Omental fat pad (tissue), 4 donors: ENCODE results near the gene ISOC2. TPM values are rescaled to one million over a fixed set of nuclear protein-coding genes. Genes with fewer than 3 reads are reported as not detected.

ENCODE experiments used
- ATAC-seq: fragments of 150-250 bp; one replicate; pipeline ENCODE4 v1.9.1; 2016; ENCODE audit warnings: mild to moderate bottlenecking, moderate library complexity; ENCODE audit not compliant: low FRiP score
- DNase-seq: peaks from one replicate; pipeline ENCODE4 v3.0.0-alpha.2; 2019; ENCODE audit warnings: low spot score
- total RNA-seq, 4 donors: library from RNA; depleted of rRNA; stranded (reverse); fragments of >200 nt; gene quantifications; one replicate each; pipeline ENCODE4 v1.1.0, GENCODE V29; 2016
- TF ChIP-seq, protein P1 (sequence below), 3 donors: fragments of 450-650 bp; IDR thresholded peaks; one replicate each; pipeline ENCODE4 v1.5.1; 2016 to 2017; ENCODE audit warnings: antibody characterized with exemption in 3 of 3, mild to moderate bottlenecking in 3 of 3, moderate library complexity in 2 of 3

The ISOC2 gene
- total RNA-seq, 4 donors from 2014 or later, result 52.5 to 96.8 (median 62.5) TPM

DNA sequence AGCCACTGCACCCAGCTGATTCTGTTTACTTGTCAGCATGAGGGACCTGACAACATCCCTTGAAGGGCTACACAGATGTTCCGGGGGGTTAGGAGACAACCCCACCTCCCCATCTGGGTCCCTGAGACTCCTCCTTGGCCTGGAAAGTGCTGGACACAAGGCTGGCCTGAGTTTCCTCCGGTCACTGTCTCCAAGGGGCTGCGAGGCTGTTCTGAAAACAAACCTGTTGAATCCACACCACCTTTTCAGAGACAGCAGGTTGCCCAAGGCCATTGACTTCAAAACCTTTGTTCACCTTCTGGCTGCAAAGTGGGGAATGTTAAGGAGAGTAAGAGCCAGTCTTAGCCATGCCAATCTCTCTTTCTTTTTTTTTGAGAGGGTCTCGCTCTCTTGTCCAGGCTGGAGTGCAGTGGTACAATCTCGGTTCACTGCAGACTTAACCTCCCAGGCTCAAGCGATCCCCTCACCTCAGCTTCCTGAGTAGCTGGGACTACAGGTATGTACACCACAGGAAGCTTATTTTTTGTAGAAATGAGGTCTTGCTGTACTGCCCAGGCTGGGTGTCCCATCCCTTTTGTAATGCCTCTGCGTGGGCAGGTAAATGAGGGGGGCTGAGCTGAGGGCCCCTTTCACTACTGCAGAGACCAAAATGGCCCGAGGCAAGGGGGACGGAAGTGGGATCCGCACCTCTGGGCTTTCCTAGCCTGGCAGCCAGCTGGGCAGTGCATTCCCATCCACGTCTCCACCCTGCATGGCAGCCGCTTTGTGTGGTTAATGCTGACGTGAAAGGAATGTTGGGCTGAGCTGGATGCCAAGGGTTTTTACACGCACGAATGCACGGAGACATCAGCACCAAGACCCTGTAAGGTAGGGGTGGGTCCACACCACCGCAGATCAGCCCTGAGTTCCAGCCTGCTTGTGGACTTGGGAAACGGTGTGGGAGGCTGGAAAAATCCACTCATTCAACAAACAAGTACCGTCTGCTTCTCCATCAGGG is 13.1 kb upstream of the ISOC2 start:
- no peak for ATAC-seq
- no peak for DNase-seq
- TF ChIP-seq, protein P1, sequence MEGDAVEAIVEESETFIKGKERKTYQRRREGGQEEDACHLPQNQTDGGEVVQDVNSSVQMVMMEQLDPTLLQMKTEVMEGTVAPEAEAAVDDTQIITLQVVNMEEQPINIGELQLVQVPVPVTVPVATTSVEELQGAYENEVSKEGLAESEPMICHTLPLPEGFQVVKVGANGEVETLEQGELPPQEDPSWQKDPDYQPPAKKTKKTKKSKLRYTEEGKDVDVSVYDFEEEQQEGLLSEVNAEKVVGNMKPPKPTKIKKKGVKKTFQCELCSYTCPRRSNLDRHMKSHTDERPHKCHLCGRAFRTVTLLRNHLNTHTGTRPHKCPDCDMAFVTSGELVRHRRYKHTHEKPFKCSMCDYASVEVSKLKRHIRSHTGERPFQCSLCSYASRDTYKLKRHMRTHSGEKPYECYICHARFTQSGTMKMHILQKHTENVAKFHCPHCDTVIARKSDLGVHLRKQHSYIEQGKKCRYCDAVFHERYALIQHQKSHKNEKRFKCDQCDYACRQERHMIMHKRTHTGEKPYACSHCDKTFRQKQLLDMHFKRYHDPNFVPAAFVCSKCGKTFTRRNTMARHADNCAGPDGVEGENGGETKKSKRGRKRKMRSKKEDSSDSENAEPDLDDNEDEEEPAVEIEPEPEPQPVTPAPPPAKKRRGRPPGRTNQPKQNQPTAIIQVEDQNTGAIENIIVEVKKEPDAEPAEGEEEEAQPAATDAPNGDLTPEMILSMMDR (IDR thresholded peaks at IDR 0.05), result no peak

DNA sequence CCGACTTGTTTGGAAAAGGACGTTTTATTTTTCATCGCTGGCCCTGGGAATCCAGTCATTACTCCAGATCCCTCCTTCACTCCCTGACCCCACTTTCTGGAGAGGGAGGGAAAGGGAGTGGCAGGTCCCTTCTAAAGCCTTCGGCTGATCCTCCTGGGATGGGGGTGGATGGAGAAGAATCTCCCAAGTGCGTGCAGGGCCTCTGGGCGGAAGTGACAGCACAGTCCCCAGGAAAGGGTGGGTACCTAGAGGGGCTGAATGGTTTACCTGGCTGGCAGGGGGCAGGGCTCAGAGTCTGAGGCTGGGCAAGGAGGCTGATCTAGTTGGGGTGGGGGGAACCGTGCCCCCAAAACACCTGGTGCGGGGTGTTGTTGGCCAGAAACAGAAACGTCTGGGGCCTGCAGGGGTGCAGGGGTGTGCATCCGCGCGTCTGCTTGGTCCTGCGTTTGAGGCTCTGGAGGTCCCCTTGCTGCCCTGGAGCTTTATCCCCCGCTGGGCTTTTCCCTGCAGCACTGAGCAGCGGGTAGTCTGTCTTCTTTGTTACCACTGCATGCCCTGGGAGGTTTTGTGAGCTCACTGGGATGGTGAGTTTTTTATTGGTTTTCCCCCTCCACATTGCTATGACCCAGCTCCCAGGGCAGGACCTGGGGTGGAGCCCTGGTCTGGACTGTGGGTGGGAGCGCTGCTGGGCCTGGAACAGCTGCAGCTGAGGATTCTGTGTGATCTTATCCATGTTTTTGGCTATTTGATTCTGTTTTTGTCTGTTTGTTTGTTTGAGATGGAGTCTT is 12.0 kb upstream of the ISOC2 start:
- TF ChIP-seq, protein P1 (IDR thresholded peaks at IDR 0.05), result no peak
- no peak for DNase-seq
- no peak for ATAC-seq

DNA sequence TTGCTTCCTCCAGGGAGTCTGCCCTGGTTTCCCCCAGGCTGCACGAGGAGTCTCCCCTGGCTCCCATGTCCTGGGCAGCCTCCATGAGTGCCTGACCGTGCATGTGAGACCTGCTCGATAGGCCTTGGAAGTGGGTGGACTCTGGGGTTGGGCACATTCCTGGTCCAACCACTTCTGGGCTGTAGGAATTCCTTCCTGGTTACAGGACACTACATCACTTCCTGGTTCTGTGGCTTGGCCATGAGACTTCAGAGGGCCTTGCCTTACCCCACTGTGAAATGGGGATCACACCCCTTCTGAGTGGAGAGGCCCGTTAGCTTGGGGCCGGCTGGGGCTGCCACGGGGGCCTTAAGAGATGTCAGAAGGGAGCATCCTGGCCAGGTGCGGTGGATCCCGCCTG is 11.0 kb upstream of the ISOC2 start:
- DNase-seq, result no peak
- TF ChIP-seq, protein P1 (IDR thresholded peaks at IDR 0.05), result no peak
- no peak for ATAC-seq

DNA sequence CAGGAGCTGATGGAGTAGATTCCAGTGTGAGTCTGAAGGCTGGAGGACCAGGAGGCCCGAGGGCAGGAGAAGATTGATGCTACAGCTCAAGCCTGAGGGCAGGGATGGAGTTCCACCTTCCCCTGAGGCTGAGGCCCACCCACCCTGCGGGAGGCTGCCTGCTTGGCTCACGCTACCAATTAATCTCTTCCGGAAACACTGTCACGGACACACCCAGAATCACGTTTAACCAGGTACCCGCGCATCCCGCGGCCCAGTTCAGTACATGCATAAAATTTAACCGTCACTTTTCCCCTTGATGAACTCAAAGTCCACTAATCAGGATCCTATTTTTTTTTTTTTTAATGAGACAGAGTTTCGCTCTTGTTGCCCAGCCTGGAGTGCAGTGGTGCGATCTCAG is 9.8 kb upstream of the ISOC2 start:
- no peak for ATAC-seq
- TF ChIP-seq, protein P1 (IDR thresholded peaks at IDR 0.05), result no peak
- DNase-seq, result no peak

DNA sequence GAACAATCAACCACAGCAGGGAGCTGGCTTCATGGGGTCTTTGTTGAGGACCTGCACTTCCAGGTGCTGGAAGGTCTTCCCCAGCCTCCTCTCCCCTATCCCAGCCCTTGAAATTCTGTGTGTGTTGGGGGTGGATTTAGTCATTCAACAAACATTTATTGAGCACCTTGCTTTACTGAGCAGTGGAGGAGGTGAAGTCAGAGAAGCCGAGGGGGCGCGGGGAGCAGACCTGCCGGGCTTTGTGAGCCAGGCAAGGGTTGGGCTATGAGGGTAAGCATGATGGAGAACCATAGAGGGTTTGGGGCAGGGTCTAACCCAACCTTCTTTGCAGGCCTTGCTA is 6.6 kb upstream of the ISOC2 start:
- DNase-seq (no peak), ATAC-seq (no peak)
- TF ChIP-seq, protein P1 (IDR thresholded peaks at IDR 0.05), result no peak

DNA sequence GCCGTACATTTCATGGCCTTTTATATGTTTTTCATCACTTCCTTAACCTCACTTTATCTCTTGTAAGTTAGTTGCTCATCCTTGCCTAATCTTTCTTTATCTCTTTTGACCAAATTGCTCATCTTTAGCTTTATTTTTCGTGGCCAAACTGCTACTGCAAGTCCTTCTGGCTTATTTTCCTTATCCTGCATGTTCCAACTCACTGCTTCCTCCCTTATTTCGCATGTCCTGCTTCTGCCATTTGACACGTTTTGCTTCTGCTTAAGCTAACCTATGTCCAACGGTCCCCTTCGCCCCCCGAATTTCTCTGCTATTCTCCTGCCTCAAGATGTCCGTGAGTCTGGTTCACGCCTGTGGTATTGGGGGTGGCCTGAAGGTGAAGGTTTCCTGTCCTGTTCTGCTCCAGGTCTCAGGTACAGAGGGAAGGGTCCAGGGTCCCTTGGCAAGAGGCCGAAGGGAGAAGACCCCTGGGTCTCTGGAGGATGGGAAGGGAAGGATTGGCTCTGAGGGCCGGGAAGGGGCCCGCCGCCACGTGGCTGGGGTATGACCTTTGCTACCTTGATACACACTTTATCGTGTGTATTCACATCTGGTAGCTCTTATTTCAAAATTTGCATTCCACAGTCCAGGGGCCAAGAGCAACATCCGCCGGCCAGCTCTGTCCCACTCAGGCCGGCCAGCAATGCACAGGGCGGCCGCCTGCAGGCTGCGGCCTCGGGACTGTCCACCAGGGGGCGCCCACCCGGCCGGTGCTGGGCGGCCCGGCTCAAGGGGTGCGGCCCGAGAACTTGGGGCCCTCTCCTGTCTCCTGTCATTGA is 6.0 kb upstream of the ISOC2 start:
- TF ChIP-seq, protein P1 (IDR thresholded peaks at IDR 0.05), result peak in 2 of 3 donors; percentile 53 to 85
- ATAC-seq (peak; percentile 89), DNase-seq (peak; percentile 66)
